Cortex of kidney (tissue), 1 donor: ENCODE measurements around the gene FAM117A.
"Not testable (repeated sequence)": the region's sequence is repeated elsewhere in the genome, so short reads cannot be mapped to it uniquely, and the experiment has no call there.

ENCODE experiments used
- DNase-seq: peaks from one replicate; lab custom pipeline; 2025; lab: John Stamatoyannopoulos, UW

FAM117A gene

GRCh38 chr17:49762151-49762941 lies 1.6 kb downstream of the FAM117A start:
- DNase-seq: no peak

- DNase-seq: no peak
Measured at GRCh38 chr17:49760932-49761558, 2.9 kb downstream of the FAM117A start.

DNA sequence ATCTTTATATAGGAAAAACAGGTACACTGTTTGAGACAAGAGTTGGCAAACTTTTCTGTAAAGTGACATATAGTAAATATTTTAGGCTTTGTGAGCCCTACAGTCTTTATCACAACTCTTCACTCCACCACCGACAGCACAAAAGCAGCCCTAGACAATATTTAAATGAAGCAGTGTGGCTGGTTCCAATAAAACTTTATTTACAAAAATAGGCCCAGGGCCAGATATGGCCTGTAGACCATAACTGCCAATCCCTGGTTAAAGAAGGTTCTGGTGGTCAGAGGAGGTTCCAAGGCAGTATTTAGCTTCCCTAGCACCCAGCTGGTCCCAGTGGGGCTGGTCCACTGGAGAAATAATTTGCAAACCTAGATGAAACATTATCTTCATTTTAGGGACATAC lies 3.6 kb downstream of the FAM117A start:
- DNase-seq: no peak

DNA sequence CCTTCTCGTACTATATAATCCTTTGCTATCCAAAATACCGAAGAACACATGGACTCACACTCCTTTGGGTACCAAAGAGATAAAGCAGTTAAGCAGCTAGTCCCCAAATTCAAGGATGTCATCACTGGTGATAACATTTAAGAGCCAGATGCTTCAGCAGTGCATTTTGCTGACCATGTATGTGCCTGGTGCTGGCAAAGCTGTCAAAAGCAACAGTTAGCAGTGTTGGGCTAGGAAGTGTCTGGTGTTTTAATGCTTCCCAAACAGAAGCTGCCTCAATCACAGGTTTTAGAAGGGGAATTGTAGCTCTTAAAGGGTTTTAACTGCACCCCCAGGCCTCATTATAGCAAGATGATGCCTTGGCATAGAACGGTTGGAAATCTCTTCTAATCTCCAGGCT lies 4.7 kb downstream of the FAM117A start:
- no peak for DNase-seq

- DNase-seq: not testable (repeated sequence)
Measured at GRCh38 chr17:49758464-49759010, 5.4 kb downstream of the FAM117A start.

DNA sequence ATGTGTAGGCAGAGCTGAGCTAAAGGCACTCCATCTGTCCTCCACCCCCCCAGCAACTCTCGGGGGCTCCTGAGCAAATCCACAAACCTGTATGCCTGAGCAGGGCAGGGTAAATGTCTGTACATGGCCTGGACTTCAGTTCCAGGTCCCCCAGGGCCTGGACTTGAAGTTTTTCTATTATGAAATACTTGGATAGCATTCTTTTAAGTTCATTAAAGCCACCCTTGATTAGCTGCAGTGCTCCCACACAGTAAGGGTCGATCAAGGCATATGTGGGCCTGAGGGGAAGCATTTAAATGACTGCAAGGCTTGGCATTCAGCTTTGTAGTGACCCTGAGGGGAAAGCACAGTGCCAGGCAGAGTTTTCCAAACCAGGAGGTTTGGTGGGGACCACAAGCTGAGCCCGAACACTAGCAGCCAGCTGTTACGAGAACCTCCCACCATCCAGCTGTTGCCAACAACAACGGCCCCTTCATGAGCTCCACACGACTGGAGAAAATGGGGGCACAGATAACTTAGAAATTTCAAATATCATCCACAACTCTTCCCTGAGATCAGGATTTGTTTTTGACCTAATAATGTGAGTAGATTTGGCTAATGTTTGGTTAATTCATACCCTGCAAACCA lies 6.7 kb downstream of the FAM117A start:
- no peak for DNase-seq

GRCh38 chr17:49756323-49757150 lies 7.4 kb downstream of the FAM117A start:
- no peak for DNase-seq

- no peak for DNase-seq
Measured at GRCh38 chr17:49755663-49756283, 8.2 kb downstream of the FAM117A start.

GRCh38 chr17:49753959-49754391 lies 10.0 kb downstream of the FAM117A start:
- DNase-seq: no peak

DNA sequence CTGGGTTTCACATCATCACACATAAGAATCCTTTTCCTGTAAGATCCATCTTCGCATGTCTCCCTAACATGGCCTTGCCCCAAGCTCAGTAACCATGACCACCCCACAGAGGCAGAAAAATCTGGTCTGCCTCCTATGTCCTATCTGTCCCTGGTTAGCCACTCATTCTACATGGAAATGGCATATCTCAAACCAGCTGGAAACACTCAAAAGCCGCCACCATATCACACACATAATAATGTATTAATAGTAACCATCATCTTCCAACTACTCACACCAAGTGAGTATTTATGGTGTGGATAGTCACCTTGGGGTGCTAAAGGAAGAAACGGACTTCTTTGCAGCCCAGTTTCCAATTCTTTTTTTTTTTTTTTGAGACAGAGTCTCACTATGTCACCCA lies 11.4 kb downstream of the FAM117A start:
- DNase-seq: no peak

GRCh38 chr17:49749730-49750129 lies 14.2 kb downstream of the FAM117A start:
- no peak for DNase-seq

DNA sequence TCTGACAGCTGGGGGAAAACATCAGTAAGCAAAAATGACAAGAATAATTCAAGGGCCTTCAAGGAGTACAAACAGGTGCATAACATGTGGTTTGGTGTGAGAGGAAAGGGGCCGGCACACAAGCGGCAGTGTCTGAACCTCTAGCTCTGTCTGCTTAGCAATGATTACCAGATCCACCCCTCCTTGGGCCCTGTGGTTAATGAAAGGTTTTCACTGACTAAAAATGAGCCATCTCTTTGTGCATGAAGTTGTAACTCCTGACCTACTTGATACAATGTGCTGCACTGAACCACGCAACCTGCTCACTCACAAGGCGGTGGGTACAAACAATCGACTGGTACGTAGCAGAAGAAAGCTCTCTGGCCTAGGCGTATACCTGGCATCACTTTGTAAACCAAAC lies 15.1 kb downstream of the FAM117A start:
- no peak for DNase-seq

DNA sequence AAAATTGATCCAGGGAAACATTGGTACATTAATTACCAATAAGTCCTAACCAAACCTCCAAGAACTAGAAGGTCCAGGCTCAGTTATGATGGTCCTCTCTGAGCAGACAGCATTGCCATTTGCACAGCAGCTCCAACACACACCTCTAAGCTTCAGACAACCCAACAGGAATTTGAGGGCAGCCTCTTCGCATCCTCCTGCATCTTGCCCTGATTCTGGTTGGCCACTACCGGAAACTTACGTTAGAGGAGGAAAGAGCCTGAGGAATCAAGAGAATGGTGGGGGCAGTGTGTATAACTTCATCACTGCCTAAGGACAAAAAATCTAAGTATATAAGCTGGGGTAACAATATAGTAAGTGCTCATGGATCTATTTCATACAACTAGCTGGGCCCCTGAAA lies 15.7 kb downstream of the FAM117A start:
- no peak for DNase-seq

GRCh38 chr17:49747632-49748031 lies 16.3 kb downstream of the FAM117A start:
- no peak for DNase-seq

GRCh38 chr17:49746791-49747490 lies 17.0 kb downstream of the FAM117A start:
- DNase-seq: no peak

DNA sequence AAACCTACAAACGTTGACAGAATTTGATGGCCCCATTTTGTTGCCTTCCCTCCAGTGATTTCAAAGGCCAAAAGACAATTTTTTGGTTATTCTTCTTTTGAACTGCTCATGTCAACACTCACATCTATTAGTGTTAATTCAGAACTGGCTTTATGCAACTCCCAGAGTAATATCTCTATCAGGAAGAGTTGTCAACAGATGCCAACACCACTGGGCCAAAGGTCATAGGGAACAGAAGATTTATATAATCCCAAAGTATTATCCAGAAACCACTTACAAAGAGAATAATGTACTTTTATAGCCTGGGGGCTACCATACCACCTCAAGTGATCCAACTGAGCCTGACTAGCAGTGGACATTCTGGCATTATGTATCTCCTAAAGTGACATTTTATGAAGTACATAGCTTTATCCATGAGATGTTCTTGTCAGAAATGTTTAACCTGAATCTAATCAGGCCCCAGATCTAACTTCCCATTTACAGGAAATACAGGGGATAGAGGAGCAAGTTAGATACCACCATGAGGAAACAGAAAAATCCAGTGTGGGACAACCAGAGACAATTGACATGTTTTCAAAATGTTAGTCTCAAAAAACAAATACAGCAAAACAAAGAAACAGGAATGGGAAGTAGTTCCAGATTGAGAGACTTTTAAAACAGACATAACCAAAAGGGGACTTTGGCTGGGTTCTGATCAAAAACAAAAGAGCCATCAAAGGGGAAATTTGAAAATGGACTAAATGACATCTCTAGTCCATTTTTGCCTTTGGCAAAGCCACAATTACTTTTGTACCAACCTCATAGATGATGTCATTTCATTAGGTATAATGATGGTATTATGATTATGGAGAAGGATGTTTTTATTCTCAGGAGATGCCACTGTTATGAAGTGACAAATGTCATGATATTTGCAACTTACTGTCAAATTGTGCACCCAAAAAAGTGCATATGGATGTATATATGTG lies 18.5 kb downstream of the FAM117A start:
- DNase-seq: no peak

DNA sequence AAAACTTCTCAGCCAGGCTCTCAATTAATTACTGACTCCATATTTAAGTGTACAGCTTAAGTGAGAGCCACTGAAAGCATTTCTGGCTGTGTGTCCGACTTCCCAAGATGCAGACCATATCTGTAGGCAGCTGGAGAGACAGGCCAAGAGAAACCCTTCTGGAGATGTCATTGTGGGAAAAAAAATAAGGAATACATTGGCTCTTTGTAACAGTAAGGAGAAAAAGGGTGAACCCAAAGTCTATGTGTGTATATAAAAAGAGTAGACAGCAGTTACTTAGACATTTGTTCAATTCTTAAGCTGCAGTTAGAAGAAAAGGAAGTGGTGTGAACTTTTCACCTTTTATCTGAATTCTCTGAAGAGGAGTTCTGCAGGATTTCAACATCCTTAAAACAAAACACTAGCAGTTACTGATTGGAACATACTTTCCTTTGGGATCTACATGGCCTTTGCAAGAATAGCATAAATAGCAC lies 21.7 kb downstream of the FAM117A start:
- DNase-seq: no peak

DNA sequence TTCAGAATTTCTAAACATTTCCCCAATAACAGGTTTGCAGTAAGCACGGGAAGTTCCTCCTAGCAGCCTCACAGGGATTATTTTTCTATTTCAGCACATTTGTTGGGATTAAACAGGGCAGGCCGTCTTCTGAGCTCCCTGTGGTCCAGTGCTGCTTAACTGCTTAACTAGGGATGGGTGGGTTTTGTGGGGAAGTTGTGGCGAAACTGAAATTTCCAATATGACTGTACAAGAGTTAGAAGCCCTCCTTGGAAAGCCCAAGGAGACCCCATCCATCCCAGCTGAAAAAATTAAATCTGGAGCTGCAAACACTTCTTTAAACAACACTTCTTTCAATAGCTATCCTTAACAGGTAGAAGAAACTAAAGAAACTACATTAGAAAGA lies 22.2 kb downstream of the FAM117A start:
- DNase-seq: no peak

DNA sequence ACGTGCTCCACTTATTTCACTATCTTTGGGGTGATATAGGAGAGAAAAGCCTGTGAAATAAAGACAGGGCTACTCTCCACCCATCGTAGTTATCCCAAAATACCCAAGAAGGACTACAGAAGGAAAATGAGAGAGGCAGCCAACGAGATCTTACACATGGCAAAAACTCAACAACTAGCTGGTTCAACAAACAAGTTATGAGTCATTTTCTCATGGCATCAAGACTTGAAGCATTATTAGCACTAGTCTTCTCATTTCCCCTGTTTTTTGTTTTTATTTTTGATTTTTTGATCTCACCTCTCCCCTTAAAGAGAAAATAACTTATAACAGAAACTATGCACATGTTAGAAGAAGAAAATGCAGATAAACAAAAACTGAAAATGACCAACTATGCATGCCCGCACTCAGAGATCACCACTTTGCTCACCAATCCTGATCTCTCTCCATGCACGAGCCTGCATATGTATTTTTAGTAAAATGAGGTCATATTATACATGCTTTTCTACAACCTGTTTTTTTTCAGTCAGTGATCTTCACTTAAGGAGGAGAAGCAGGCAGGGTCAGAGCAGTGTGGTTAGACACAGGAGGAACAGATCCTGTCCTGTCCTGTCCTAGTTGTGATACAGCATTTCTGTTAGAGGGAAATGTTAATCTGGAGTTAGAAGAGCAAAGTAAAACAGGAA lies 22.8 kb downstream of the FAM117A start:
- no peak for DNase-seq
